HEK293 (cell line): Measurements from ENCODE around the gene HGFAC.
"Not testable (repeated sequence)": the region's sequence is repeated elsewhere in the genome, so short reads cannot be mapped to it uniquely, and the experiment has no call there.

Experiments used
- CTCF ChIA-PET: fragments of 350-600 bp; formaldehyde crosslinking; extraction: SDS; loops from one replicate; lab custom pipeline; 2021; ENCODE audit warnings: antibody characterized with exemption; lab: Yijun Ruan, JAX
- POLR2A ChIA-PET: fragments of 300-600 bp; formaldehyde crosslinking; extraction: SDS; loops from one replicate; lab custom pipeline; 2020; ENCODE audit warnings: antibody characterized with exemption, inconsistent platforms; lab: Yijun Ruan, JAX
- H3K27ac ChIP-seq: fragments of 200-500 bp; sonication (Bioruptor generic); 2 replicates; pipeline ENCODE4 v1.5.1; 2014; ENCODE audit warnings: low read depth, low read length, control low read depth, inconsistent platforms; ENCODE audit errors: extremely low read depth
- H3K36me3 ChIP-seq, 2 experiments: fragments of 200-500 bp in 1 of 2; sonication (Bioruptor generic) in 1 of 2; 1 replicate in 1 of 2; 2 replicates in 1 of 2; pipeline ENCODE4 v1.5.1; 2014 to 2017; ENCODE audit warnings: inconsistent platforms in 2 of 2, low read length in 2 of 2; ENCODE audit not compliant: control insufficient read depth in 2 of 2, insufficient read depth in 1 of 2
- H3K4me1 ChIP-seq: fragments of 200-500 bp; sonication (Bioruptor generic); 2 replicates; pipeline ENCODE4 v1.5.1; 2014; ENCODE audit warnings: mild to moderate bottlenecking, low read length, inconsistent platforms; ENCODE audit not compliant: control insufficient read depth, insufficient read depth
- H3K4me3 ChIP-seq: 2 replicates; pipeline ENCODE4 v1.5.1; 2011; ENCODE audit warnings: low read depth, mild to moderate bottlenecking, control low read depth, low read length, moderate library complexity
- H3K9me3 ChIP-seq: fragments of 200-500 bp; sonication (Bioruptor generic); 2 replicates; pipeline ENCODE4 v1.5.1; 2014; ENCODE audit warnings: low read depth, low read length, inconsistent platforms; ENCODE audit not compliant: control insufficient read depth, insufficient read depth
- CTCF ChIP-seq: fragments of 450-650 bp; formaldehyde crosslinking; IDR thresholded peaks from 2 replicates; pipeline ENCODE4 v1.5.1; 2016; ENCODE audit warnings: missing biosample characterization, missing genetic modification characterization
- EGR2 ChIP-seq: fragments of 450-650 bp; formaldehyde crosslinking; IDR thresholded peaks from 2 replicates; pipeline ENCODE4 v1.5.1; 2016; ENCODE audit warnings: low read depth, missing biosample characterization, missing genetic modification characterization
- TRIM28 ChIP-seq: IDR thresholded peaks from 2 replicates; pipeline ENCODE4 v1.6.1; 2011; ENCODE audit warnings: low read length, control low read depth, borderline replicate concordance
- TSHZ1 ChIP-seq: fragments of 450-650 bp; formaldehyde crosslinking; IDR thresholded peaks from 2 replicates; pipeline ENCODE4 v1.5.1; 2016; ENCODE audit warnings: missing biosample characterization, missing genetic modification characterization, borderline replicate concordance
- ZNF10 ChIP-seq: fragments of 450-650 bp; formaldehyde crosslinking; IDR thresholded peaks from 2 replicates; pipeline ENCODE4 v1.5.1; 2017; ENCODE audit warnings: missing biosample characterization, missing genetic modification characterization
- ZNF114 ChIP-seq: fragments of 450-650 bp; formaldehyde crosslinking; IDR thresholded peaks from 2 replicates; pipeline ENCODE4 v1.5.0; 2017; ENCODE audit warnings: missing biosample characterization, missing genetic modification characterization
- ZNF18 ChIP-seq: fragments of 450-650 bp; formaldehyde crosslinking; IDR thresholded peaks from 2 replicates; pipeline ENCODE4 v1.5.1; 2016; ENCODE audit warnings: missing biosample characterization, missing genetic modification characterization
- ZNF221 ChIP-seq: fragments of 450-650 bp; formaldehyde crosslinking; IDR thresholded peaks from 2 replicates; pipeline ENCODE4 v1.5.1; 2017; ENCODE audit warnings: missing biosample characterization, missing genetic modification characterization, borderline replicate concordance
- ZNF26 ChIP-seq: fragments of 450-650 bp; formaldehyde crosslinking; IDR thresholded peaks from 2 replicates; pipeline ENCODE4 v1.5.1; 2016; ENCODE audit warnings: missing biosample characterization, missing genetic modification characterization
- ZNF274 ChIP-seq, 2 experiments: fragments of 200-500 bp in 1 of 2; fragments of 450-650 bp in 1 of 2; sonication (Bioruptor generic) in 1 of 2; formaldehyde crosslinking in 1 of 2; IDR thresholded peaks; 2 replicates each; pipeline versions ENCODE4 v1.5.1 to v1.6.1; 2014 to 2016; ENCODE audit warnings: borderline replicate concordance in 1 of 2, inconsistent platforms in 1 of 2, low read length in 1 of 2, missing biosample characterization in 1 of 2, missing genetic modification characterization in 1 of 2
- ZNF302 ChIP-seq: fragments of 450-650 bp; formaldehyde crosslinking; IDR thresholded peaks from 2 replicates; pipeline ENCODE4 v1.5.1; 2016; ENCODE audit warnings: missing biosample characterization, missing genetic modification characterization, low read depth
- ZNF366 ChIP-seq: fragments of 450-650 bp; formaldehyde crosslinking; conservative IDR thresholded peaks from 2 replicates; pipeline ENCODE4 v1.5.1; 2016; ENCODE audit warnings: missing biosample characterization, missing genetic modification characterization
- ZNF426 ChIP-seq: fragments of 450-650 bp; formaldehyde crosslinking; IDR thresholded peaks from 2 replicates; pipeline ENCODE4 v1.5.1; 2017; ENCODE audit warnings: missing biosample characterization, missing genetic modification characterization, mild to moderate bottlenecking, inconsistent platforms, moderate library complexity
- ZNF449 ChIP-seq: fragments of 450-650 bp; formaldehyde crosslinking; IDR thresholded peaks from 2 replicates; pipeline ENCODE4 v1.5.1; 2017; ENCODE audit warnings: missing biosample characterization, mild to moderate bottlenecking, missing genetic modification characterization, moderate library complexity
- ZNF510 ChIP-seq: fragments of 450-650 bp; formaldehyde crosslinking; IDR thresholded peaks from 2 replicates; pipeline ENCODE4 v1.5.1; 2018; ENCODE audit warnings: mild to moderate bottlenecking, missing genetic modification characterization, missing biosample characterization; ENCODE audit not compliant: insufficient replicate concordance
- ZNF660 ChIP-seq: fragments of 450-650 bp; IDR thresholded peaks from 2 replicates; pipeline ENCODE4 v1.5.1; 2018; ENCODE audit warnings: missing biosample characterization, mild to moderate bottlenecking, missing genetic modification characterization
- ZNF670 ChIP-seq: fragments of 450-650 bp; formaldehyde crosslinking; IDR thresholded peaks from 2 replicates; pipeline ENCODE4 v1.5.1; 2016; ENCODE audit warnings: missing biosample characterization, missing genetic modification characterization, low read depth
- ZNF791 ChIP-seq: fragments of 450-650 bp; formaldehyde crosslinking; IDR thresholded peaks from 2 replicates; pipeline ENCODE4 v1.5.1; 2016; ENCODE audit warnings: missing biosample characterization, missing genetic modification characterization

Gene HGFAC

GRCh38 chr4:3455596-3455995 is 13.8 kb downstream of the HGFAC start:
- CTCF ChIA-PET, H3K4me3 ChIP-seq, H3K4me1 ChIP-seq, POLR2A ChIA-PET, H3K9me3 ChIP-seq, H3K27ac ChIP-seq, H3K36me3 ChIP-seq: not testable (repeated sequence)
- peak; percentile 96 for TF ChIP-seq ZNF302

GRCh38 chr4:3458371-3458770 is 16.6 kb downstream of the HGFAC start:
- Histone ChIP-seq H3K36me3 (no peaks in the 10 kb centered on the region), H3K9me3 (no peaks in the 10 kb centered on the region), H3K4me3 (no peak overlapping the region), H3K4me1 (no peaks in the 10 kb centered on the region), H3K27ac (no peak overlapping the region)
- POLR2A ChIA-PET = no interaction called here
- CTCF ChIA-PET = no interaction called here
- TF ChIP-seq ZNF366 (tag by site-specific recombination) (no peak), ZNF449 (tag by site-specific recombination) (no peak), ZNF221 (no peak), CTCF (tag by site-specific recombination) (no peak), ZNF10 (no peak), ZNF670 (no peak), ZNF426 (tag by site-specific recombination) (no peak), ZNF791 (tag by site-specific recombination) (no peak), ZNF26 (tag by site-specific recombination) (no peak), ZNF114 (tag by site-specific recombination) (no peak), TRIM28 (no peak), ZNF18 (tag by site-specific recombination) (no peak), ZNF274 (IDR thresholded peaks at IDR 0.05; ENCODE audit: low read length) (no peak), ZNF274 (tag by site-specific recombination; IDR thresholded peaks at IDR 0.05; ENCODE audit: borderline replicate concordance) (no peak), TSHZ1 (tag by site-specific recombination) (no peak), ZNF510 (tag by site-specific recombination) (no peak), EGR2 (tag by site-specific recombination) (no peak), ZNF660 (tag by site-specific recombination) (no peak)

GRCh38 chr4:3459156-3459555 is 17.4 kb downstream of the HGFAC start:
- CTCF ChIA-PET, POLR2A ChIA-PET, H3K4me1 ChIP-seq, H3K36me3 ChIP-seq, H3K9me3 ChIP-seq, H3K4me3 ChIP-seq, H3K27ac ChIP-seq: not testable (repeated sequence)
